Kidney (tissue), 14 donors: ENCODE data around the gene EPHA2. TPM values are rescaled to one million over a fixed set of nuclear protein-coding genes. Genes with fewer than 3 reads are reported as not detected.
A peak's percentile ranks its signal among the peaks of the same experiment; 100 is the strongest.

Experiments used
- DNase-seq, 5 donors: peaks; one replicate each; pipeline ENCODE4 v3.0.0-alpha.2; 2013 to 2020
- FAIRE-seq: peaks from 2 replicates; lab custom pipeline; 2012; peaks lifted over from hg19 to GRCh38; lab: Jason Lieb, UNC
- H3K27ac ChIP-seq, 2 donors: one replicate each; pipeline ENCODE4 v1.7.0; 2013; ENCODE audit warnings: low read depth in 2 of 2, low read length in 2 of 2, inconsistent platforms in 1 of 2
- H3K27me3 ChIP-seq: one replicate; pipeline ENCODE4 v1.7.1; 2013; ENCODE audit warnings: low read length, inconsistent platforms; ENCODE audit not compliant: control insufficient read depth, insufficient read depth
- H3K36me3 ChIP-seq, 3 donors: one replicate each; pipeline versions ENCODE4 v1.7.0 to v1.7.1; 2013; ENCODE audit warnings: low read length in 3 of 3, control low read depth in 1 of 3, inconsistent platforms in 1 of 3; ENCODE audit not compliant: insufficient read depth in 3 of 3, control insufficient read depth in 2 of 3
- H3K4me1 ChIP-seq, 3 donors: one replicate each; pipeline versions ENCODE4 v1.7.0 to v1.7.1; 2013; ENCODE audit warnings: low read length in 3 of 3, inconsistent platforms in 1 of 3, low read depth in 1 of 3; ENCODE audit not compliant: control insufficient read depth in 2 of 3, insufficient read depth in 2 of 3
- H3K4me3 ChIP-seq, 3 donors: one replicate each; pipeline versions ENCODE4 v1.7.0 to v1.8.1; 2013; ENCODE audit warnings: low read length in 3 of 3, control low read depth in 1 of 3, inconsistent platforms in 1 of 3
- H3K9ac ChIP-seq, 3 donors: one replicate each; pipeline versions ENCODE4 v1.7.0 to v1.7.1; 2013; ENCODE audit warnings: low read length in 3 of 3, control low read depth in 1 of 3, inconsistent platforms in 1 of 3
- H3K9me3 ChIP-seq, 3 donors: one replicate each; pipeline versions ENCODE4 v1.7.0 to v1.7.1; 2013; ENCODE audit warnings: low read length in 3 of 3, control low read depth in 1 of 3, inconsistent platforms in 1 of 3; ENCODE audit not compliant: control insufficient read depth in 2 of 3, insufficient read depth in 1 of 3
- CTCF ChIP-seq: IDR thresholded peaks from 3 replicates; pipeline ENCODE4 v1.5.1; 2012; ENCODE audit warnings: mild to moderate bottlenecking, moderate library complexity, borderline replicate concordance; ENCODE audit not compliant: insufficient read depth; ENCODE audit errors: extremely low read depth
- intact Hi-C: fragments of 100-400 bp; cut with DNase I; formaldehyde crosslinking; loops from one replicate; pipeline ENCODE4 v1.11.1; 2022
- polyA plus RNA-seq: library from polyadenylated mRNA; stranded (reverse); fragments of 350-450 nt; fragmentation: Illumina TruSeq; extraction: RNeasy Lipid Tissue Mini Kit (QIAGEN cat#74804); gene quantifications from one replicate; pipeline ENCODE4 v1.2.3, GENCODE V29; 2014; ENCODE audit warnings: low read depth, low replicate concordance; ENCODE audit not compliant: insufficient read depth
- total RNA-seq: library from RNA; stranded (reverse); fragmentation: NEBNext Ultra II Directional; extraction: Animal tissue kit (Norgen Biotek cat#: 25700); gene quantifications from one replicate; pipeline ENCODE4 v1.2.1, GENCODE V29; 2021
- donor health status: control.
- donor health status: control.
- donor health status: control.
- donor health status: control.
- donor health status: control.
- donor health status: DM: yes; HTN: yes; CAD: no.
- donor health status: Normal renal cell carcinoma (clear cell type).

Gene EPHA2
- total and polyA plus RNA-seq, 2 donors from 2014 or later = 5.5 to 34.2 TPM

GRCh38 chr1:16178596-16179497, 23.0 kb upstream of the EPHA2 start:
- Histone ChIP-seq H3K9ac (no peak overlapping the region), H3K9me3 (no peaks in the 10 kb centered on the region), H3K36me3 (no peaks in the 10 kb centered on the region), H3K27me3 (no peaks in the 10 kb centered on the region), H3K27ac (peak overlapping the region in 1 of 2 donors; percentile 75), H3K4me3 (no peak overlapping the region), H3K4me1 (peaks cover 8 to 36% (median 29%) of the 10 kb centered on the region in 3 donors)
- FAIRE-seq (no peak), DNase-seq (peak in 1 of 5 donors; percentile 68)
- TF ChIP-seq CTCF = no peak
- intact Hi-C loops = no loop called here

- Histone ChIP-seq H3K27ac (peak overlapping the region in 1 of 2 donors; percentile 82), H3K27me3 (no peaks in the 10 kb centered on the region), H3K4me3 (no peak overlapping the region), H3K36me3 (no peaks in the 10 kb centered on the region), H3K9ac (no peak overlapping the region), H3K9me3 (no peaks in the 10 kb centered on the region), H3K4me1 (peaks cover 8 to 41% (median 29%) of the 10 kb centered on the region in 3 donors)
- TF ChIP-seq CTCF = no peak
- no peak for FAIRE-seq
- intact Hi-C loops = no loop called here
- no peak for DNase-seq
These were observed 21.4 kb upstream of the EPHA2 start for GRCh38 chr1:16177306-16177705.

GRCh38 chr1:16176653-16177052, 20.8 kb upstream of the EPHA2 start:
- no peak overlapping the region for H3K4me3 ChIP-seq
- peak overlapping the region; percentile 82 to 87 for H3K27ac ChIP-seq
- intact Hi-C loops = no loop called here
- DNase-seq = peak in 1 of 5 donors; percentile 58
- peak overlapping the region in 1 of 3 donors; percentile 72 for H3K9ac ChIP-seq
- TF ChIP-seq CTCF = no peak
- no peaks in the 10 kb centered on the region for H3K9me3 ChIP-seq
- FAIRE-seq = no peak
- peaks cover 5 to 35% (median 28%) of the 10 kb centered on the region in 3 donors for H3K4me1 ChIP-seq
- H3K36me3 ChIP-seq = no peaks in the 10 kb centered on the region
- no peaks in the 10 kb centered on the region for H3K27me3 ChIP-seq
